Inflammatory macrophage treated with lipopolysaccharide for 1 hour (primary cell): ENCODE data around the gene CNOT6L.
"Not testable (repeated sequence)": the region's sequence is repeated elsewhere in the genome, so short reads cannot be mapped to it uniquely, and the experiment has no call there.

Experiments used
- DNase-seq, 2 donors: peaks; one replicate each; pipeline ENCODE4 v3.0.0-alpha.2; 2020 to 2022

Gene CNOT6L

DNA sequence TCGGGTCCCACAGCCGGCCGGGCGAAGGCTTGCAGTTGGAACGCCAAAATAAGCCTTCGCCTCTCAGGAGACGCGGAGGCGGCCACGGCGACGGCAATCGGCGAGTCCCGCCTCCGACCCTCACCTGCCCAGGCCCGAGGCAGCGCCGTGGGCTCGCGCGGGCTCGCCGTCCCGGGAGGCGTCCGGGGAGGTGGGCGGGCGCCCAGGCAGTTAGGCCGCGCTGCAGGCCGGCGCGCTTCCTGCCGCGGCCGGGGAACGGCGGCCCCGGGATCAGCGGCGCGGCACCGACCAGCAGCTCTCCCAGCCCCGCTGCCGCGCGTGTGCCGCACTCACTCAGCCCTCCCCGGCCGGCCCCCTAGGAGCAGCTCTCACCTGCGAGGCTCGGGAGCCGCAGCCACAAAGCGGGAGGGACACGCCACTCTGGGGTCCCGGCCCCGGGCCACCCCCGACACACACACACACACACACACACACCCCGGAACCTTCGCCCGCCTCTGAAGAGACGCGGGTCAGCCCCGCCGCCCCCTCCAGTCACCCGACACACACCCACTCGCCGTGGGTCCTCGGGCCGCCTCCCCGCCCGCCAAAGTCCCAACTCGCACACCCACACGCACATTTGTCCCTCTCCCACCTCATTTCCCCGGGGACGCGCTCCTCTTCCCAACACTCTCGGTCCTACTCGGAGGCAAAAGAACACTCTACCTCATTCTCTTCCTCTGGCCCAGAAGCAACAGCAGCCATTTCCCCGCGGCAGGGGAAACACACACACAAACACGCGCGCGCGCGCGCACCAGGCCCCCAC is at the start of gene CNOT6L:
Gene CNOT6L (minus strand): TSS at position 767 of the 802 bp plus-strand sequence. CDS start 60 bp downstream, at position 707.
- peak; percentile 83 to 85 for DNase-seq

DNA sequence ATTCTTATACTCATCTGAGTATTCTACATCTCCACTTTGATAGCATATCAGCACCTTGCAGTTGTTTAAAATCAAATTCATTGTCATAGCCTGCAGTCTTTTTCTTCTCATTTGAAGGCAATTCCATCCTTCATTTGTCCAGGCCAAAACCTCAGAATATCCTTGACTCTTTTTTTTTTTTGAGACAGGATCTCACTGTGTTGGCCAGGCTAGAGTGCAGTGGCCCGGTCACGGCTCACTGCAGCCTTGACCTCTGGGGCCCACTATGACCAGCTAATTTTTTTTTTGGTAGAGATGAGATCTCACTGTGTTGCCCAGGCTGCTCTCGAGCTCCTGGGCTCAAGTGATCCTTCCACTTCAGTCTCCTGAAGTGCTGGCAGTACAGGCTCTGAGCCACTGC is 46.1 kb upstream of the CNOT6L start:
- DNase-seq, result no peak

DNA sequence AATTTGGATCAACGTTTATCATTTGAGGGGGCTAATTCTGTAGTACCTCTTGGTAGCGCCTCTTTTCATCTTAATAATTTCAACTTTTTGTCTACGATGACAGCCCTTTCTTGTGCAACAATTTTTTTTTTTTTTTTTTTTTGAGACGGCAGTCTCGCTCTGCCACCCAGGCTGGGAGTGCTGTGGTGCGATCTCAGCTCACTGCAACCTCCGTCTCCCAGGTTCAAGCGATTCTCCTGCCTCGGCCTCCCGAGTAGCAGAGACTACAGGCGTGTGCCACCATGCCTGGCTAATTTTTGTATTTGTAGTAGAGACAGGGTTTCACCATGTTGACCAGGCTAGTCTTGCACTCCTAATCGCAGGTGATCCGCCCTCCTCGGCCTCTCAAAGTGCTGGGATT is 44.2 kb upstream of the CNOT6L start:
- DNase-seq, result not testable (repeated sequence)

DNA sequence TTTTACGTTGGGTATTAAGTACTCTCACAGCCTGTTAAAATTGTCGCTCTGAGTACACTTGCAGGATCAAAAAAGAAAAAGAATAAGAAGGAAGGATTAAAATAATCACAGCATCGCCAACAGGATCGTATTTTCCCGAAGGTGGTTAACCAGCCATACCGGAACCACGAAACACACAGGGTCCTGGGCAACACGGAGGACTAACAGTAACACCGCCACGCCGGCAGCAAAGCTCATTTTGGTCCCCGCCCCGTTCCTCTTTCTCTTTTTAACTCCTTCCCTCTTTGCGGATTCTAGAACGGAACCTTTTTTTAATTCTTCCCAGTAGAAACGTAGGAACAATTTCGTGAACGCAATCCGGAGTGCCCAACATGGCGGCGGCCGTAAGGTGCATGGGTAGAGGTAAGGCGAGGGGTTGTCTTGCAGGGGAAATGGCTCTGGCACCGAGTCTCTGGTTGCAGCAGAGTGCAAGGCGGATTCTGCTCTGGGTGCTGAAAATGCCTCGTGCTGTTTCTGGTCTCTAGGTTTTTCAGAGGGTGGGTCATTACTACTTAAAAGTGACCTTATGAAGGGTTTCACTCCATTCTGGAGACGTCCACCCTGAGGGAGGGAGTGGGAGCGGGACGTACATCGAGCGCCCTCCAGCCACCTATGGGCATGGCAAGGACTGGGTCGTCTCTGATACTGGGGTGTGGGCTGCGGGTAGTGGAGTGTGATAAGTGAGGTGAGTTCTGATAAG is 43.5 kb upstream of the CNOT6L start, which contains the start of gene MRPL1:
Gene MRPL1 (plus strand): TSS at position 353 of the 739 bp plus-strand sequence. CDS start 19 bp downstream, at position 372.
- peak; percentile 92 to 97 for DNase-seq

DNA sequence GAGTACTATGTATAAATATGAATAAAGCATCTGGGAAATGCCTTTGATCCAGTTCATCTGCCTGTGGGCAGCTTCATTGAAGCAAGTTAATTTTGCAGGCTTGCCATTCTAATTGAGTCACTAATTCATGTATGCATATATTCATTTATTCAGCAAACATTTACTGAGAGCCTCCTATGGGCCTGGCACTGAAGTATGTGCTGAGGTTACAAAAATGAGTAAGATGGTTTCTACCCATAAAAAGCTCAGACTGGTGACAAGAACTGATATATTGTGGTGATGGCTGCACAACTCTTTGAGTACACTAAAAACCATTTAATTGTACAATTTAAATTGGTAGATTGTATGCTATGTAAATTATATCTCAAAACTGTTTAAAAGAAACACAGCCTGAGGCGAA is 42.3 kb upstream of the CNOT6L start:
- DNase-seq, result no peak

DNA sequence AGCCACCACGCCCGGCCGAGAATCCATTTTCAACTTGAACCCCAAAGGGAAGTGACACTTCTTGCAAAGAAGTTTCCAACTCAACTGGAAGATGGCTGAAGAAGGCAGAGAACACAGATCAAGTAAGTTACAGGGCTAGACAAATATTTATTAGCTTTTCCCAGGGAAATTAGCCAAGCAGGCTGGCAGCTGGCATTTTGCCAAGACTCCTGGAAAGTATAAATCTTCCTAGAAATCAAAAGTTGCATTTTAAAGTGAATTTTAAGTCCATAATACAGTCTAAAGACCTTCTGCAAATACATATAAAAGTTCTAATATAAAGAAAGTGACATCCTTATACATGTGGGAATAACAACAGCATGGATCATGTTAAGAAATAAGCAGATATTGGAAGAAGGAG is 40.1 kb upstream of the CNOT6L start:
- DNase-seq, result no peak

DNA sequence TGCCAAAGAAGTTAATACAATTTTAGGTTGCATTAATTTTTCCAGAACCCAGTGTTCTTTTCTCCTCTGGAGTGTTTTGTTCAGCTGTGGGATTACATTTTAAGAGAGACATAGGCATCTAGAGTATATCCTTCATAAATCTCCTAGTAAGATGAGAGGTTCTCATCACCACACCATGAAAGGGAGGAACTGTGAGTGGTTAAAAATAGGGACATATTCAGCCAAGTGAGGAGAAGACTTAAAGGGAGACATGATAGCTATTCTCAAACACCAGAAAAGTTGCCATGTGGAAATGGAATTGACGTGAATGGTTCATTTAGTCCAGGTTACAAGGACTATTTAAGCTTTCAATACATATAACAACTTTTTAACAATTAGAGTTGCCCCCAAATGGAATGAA is 37.0 kb upstream of the CNOT6L start:
- DNase-seq, result no peak

DNA sequence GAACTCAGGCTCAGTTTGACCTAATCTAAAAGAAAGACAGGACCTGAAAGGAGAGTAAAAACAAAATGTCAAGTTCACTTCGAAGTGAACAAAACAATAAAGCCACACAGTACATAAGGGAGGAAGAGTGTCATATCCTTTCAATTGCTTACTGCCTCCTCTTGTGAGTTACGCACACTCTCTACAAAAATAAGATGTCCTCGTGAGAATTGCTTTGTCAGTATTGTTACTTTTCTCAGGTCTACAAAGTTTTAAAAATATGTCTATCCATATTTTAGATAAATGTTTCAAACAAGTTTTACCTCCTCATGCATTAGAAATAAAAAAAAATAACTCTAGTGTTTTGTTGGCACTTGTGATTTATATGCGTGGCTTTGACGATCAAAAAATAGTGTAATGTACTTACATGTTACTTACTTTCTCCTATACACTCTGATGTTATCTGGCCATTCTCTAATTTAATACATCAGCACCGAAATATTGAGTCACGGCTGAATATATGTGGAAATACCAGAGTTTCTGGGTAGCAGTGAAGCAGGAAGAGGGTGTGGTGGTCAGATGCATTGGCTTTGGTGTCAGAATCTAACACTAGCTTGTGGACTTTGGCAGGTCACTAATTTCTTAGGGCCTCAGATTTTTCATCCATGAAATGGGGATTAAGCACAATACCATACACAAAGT is 35.4 kb upstream of the CNOT6L start:
- peak; percentile 71 to 88 for DNase-seq

DNA sequence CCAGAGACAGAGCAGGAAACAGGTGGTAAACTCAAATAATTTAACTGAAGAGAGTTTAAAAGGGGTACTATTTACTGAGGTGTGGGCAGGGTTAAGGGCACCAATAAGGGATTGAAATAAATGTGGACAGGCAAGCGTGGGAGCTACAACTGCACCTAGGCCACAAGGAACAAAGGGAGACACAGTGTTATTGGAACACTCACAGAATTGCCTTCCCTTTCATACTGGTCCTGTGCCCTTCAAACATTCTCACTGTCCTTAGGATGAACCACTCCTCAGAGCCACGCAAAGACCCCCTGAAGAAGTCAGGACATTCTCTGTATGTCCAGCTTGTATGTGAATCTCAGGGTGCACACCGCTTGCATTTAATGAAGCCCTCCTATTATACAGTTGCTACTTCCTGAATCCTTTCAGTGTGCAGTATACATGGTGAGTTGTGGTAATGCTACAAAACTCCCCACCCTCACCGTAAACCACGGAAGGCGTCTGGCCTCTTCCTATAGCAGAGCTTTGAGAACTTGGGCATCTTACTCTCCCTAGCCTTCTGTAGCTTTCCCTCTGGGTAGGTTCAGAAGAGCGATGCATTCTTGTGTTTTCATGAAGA is 33.8 kb upstream of the CNOT6L start:
- peak; percentile 57 to 67 for DNase-seq

DNA sequence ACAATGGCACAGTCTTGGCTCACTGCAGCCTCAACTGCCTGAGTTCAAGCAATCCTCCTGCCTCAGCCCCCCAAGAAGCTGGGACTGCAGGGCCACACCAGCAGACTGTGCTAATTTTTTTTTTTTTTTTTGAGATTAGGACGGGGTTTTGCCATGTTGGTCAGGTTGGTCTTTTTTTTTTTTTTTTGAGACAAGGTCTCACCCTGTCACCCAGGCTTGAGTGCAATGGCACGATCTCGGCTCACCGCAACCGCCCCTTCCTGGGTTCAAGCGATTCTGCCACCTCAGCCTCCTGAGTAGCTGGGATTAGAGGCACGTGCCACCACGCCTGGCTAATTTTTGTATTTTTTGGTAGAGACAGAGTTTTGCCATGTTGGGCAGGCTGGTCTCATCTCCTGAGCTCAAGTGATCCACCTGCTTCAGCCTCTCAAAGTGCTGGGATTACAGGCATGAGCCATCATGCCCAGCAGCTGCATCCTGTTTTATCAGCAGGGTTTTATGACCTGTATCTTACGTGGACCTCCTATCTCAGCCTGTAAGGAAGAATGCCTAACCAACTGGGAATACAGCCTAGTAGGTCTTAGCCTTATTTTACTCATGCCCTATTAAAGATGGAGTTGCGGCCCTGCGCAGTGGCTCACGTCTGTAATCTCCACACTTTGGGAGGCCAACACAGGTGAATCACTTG is 30.3 kb upstream of the CNOT6L start:
- DNase-seq, result no peak

DNA sequence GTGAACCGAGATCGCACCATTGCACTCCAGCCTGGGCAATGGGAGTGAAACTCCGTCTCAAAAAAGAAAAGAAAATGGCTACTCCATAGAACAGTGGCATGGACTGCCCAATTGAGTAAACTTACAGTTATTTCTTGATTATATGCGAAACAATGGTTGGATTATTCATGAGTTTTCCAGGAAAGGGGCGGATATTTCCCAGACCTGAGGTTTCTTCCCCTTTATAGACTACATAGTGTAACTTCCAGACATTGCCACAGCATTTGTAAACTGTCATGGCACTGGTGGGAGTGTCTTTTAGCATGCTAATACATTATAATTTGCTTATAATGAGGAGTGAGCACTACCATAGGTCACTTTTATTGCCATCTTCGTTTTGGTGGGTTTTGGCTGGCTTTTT is 29.3 kb upstream of the CNOT6L start:
- no peak for DNase-seq

DNA sequence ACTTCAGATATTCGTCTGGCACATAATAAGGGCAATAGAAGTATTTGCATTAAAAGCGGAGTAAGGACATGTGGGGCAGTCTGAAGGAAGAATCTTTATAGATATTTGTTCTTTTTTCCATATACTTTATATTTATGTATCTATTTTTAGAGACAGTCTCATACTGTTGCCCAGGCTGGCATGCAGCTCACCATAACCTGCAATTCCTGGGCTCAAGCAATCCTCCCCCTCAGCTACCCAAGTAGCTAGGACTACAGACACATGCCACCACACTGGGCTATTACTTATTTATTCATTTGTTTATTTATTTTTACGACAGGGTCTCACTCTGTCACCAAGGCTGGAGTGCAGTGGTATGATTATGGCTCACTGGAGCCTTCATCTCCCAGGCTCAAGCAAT is 26.8 kb upstream of the CNOT6L start:
- no peak for DNase-seq

DNA sequence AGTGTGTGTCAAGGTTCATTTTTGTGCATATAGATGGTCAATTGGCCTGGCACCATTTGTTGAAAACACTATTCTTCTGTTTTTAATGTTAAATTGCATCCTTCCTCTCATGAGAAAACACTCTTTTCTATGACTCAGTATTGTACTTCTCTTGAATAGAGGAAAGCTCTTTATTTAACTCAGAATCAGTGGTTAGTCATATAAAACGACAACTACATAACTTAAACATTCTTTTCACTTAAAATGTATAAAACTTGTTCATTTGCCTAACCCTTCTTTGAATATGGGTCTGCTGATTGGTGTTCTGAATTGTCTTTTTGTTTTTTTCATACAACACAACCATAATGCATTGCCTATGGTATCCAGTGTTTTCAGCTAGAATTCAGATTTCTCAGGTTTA is 26.2 kb upstream of the CNOT6L start:
- no peak for DNase-seq

DNA sequence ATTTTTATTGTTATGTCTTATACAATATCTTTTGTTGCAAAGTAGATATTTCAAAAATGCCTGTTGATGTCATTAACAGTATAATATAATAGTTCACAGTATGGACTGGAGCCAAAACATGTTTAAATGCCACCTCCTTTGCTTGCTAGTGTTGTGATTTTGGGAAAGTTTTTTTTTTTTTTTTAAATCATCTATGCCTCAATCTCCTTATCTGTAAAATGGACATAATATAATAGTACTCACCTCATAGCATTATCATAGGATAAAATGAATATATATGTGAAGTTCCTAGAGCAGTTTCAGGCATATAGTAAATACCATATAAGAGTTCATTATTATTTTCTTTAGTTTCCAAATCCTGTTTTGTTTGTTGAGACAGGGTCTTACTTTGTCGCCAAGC is 25.2 kb upstream of the CNOT6L start:
- no peak for DNase-seq

DNA sequence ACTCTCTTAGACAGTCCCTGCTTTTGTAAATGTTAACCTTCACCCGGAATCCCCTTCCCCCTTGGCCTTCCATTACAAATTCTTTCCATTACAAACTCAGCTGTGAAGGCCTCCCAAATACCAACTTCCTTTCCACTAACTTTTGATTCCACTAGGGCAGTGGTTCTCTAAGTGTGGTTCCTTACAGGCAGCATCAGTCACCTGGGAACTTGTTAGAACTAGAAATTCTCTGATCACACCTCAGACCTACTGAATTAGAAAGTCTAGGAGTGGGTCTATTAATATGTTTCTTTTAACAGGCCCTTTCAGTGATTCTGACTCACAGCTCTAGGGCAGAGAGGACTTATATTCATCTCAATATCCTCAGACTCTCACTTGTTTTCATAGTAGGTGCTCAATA is 24.5 kb upstream of the CNOT6L start:
- no peak for DNase-seq

DNA sequence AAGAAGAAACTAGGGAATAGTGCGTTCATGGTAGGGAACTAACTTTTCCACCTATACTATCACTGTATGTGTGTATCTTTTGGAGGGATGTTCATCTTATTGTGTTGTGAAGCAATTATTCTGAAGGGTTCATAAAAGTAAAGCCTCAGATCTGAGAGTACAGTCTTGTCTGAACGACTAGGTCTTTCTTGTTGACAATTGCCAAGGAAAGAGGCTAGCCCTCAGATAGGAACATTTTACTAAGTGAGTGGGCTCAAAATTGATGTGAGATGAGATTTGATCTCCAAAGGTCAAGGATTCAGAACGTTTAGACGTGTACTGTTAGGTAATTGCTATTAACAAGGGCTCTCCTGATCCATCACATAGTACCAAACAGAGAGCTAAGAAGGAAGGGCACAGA is 15.2 kb upstream of the CNOT6L start:
- no peak for DNase-seq

DNA sequence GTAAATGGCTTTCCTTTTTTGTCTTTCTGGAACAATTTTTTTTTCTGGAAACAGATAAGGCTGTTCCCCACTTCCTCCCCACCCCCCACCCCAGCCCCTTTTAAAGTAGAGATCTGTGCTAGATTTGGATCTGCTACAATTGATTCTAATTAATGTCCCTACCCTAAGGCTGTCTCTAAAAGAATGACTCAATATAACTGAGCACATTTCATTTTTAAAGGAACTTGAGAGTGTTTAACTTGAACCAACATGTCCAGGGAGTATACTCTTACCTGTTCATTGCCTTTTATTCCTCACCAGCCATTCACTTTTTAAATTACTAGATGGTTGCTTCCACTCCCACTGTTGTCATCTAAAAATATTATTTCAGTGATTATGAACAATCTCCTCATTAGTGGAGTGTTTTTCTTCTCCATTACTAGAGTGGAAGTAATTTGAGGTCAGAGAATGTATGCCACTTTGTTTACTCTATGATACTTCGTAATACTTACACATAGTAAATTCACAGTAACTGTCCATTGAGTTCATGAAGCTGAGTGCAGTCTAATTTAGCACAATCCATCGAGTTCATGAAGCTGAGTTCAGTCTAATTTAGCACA is 14.1 kb upstream of the CNOT6L start:
- no peak for DNase-seq

DNA sequence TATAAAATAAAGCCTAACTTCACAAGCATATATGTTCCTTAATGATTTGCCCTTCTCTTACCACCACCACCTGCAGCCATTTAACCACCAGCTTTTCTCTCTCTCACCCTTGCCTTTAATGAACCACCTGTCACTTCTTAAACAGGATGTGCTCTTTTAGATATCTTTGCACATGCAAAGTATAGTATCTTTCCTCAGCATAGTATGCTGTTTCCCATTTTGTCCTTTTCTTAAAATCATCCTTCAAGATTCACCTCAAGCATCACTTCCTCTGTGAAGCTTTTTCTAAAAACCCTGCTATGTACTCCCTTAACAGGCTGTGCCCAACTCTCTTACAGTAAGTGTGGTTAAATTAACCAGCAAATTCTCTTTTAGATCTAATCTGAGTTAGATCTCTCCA is 8.2 kb upstream of the CNOT6L start:
- no peak for DNase-seq

DNA sequence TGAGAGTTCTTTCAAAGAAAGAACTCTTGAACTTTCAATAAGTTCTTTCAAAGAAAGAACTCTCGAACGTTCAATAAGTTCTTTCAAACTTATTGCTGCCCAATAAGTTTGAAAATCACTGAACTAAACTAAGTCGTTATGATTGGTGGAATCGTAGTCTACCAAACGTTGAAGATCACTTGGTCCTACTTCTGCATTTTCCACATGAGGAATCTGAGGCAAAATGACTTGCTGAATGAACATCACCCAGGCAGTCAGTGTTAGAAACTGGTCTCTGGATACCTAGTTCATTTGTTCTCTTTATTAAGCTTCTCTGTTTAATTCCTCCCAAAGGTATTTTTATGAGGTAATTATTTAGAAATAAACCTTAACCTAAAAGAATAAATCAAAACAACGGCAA is 7.1 kb upstream of the CNOT6L start:
- DNase-seq, result no peak

DNA sequence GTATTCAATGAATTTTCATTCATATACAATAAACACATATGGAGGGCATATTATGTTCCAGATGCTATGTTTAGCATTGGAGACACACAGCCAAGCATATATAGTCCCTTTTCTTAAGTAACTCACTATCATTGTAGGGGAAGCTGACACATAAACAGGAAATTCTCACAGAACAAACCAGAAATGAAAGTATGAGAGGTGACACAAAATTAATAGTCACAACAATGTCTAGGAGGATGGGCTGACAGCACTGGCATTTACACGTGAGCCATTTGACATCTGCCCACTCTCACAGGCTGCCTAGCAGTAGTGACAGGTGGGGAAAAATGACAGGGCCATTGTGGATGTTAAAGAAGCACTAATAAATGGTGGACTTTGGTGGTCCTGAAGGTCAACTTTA is 2.6 kb upstream of the CNOT6L start:
- DNase-seq, result peak; percentile 62 to 74

DNA sequence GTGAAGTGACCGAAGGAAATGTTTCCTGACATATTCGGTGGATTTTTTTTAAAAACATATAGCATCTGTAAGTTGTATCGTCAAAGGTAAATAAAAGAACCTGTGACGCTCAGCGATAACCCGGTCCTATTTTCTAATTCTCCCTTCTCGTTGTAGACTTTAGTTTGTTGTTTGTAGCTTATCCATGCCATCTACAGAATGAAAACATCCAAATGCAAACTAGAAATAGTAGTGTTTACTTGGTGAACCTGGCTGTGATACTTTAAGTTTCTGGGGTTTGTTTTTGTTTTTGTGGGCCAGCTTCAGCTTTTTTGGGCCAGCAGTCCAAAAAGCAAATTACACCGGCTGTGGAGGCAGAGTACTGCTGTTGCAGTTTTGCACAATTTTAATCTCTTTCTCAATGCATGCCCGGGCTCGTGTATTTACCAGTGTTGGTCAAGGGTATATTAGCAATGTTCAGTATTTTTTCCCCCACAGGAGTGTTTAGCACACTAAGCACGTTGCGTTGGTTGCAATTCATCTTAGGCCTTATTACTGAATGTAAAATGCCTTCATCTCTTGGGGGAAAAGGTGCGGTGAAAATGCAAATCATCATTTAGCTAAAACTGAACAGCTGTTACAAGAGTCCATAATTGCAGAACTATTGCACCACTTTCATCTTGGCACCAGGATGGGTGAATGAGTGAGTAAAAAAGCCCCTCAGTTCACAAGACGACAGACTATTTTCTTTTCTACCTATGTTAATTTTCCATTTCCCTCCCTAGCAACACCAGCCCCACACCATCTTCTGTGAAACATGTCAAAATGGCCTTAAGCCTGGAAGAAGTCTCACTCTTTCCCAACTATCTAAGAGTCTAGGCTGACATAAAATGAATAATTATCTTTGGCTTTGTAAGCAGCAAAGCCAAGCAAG is 1.7 kb upstream of the CNOT6L start:
- DNase-seq, result peak; percentile 49 to 62
